Karpas-422 (cell line): ENCODE measurements around the gene ZNF775. TPM values are rescaled to one million over a fixed set of nuclear protein-coding genes. Genes with fewer than 3 reads are reported as not detected.
A peak's percentile ranks its signal among the peaks of the same experiment; 100 is the strongest.

Experiments
- DNase-seq: peaks from one replicate; pipeline ENCODE4 v3.0.0-alpha.2; 2015
- H2AFZ ChIP-seq: fragments of 200-600 bp; sonication (generic); 2 replicates; pipeline ENCODE4 v1.6.1; 2014; ENCODE audit warnings: antibody characterized with exemption, low read length, mixed read lengths
- H3K27ac ChIP-seq: fragments of 200-600 bp; sonication (generic); 2 replicates; pipeline ENCODE4 v1.5.1; 2014; ENCODE audit warnings: mild to moderate bottlenecking, low read length, moderate library complexity
- H3K27me3 ChIP-seq: fragments of 200-600 bp; sonication (generic); 2 replicates; pipeline ENCODE4 v1.6.1; 2014; ENCODE audit warnings: low read length, mixed read lengths
- H3K36me3 ChIP-seq: fragments of 200-600 bp; sonication (generic); 2 replicates; pipeline ENCODE4 v1.6.1; 2014; ENCODE audit warnings: low read length, mixed read lengths; ENCODE audit not compliant: insufficient read depth
- H3K4me1 ChIP-seq: fragments of 200-600 bp; sonication (generic); 2 replicates; pipeline ENCODE4 v1.6.1; 2014; ENCODE audit warnings: mild to moderate bottlenecking, low read length, mixed read lengths
- H3K4me2 ChIP-seq: fragments of 200-600 bp; sonication (generic); 2 replicates; pipeline ENCODE4 v1.6.1; 2014; ENCODE audit warnings: low read length, low read depth, mild to moderate bottlenecking; ENCODE audit not compliant: poor library complexity, severe bottlenecking
- H3K4me3 ChIP-seq: fragments of 200-600 bp; sonication (generic); 2 replicates; pipeline ENCODE4 v1.5.1; 2014; ENCODE audit warnings: mild to moderate bottlenecking, antibody characterized with exemption, low read length, mixed read lengths
- H3K79me2 ChIP-seq: fragments of 200-600 bp; sonication (generic); 2 replicates; pipeline ENCODE4 v1.6.1; 2014; ENCODE audit warnings: mild to moderate bottlenecking, low read length, mixed read lengths
- H3K9ac ChIP-seq: fragments of 200-600 bp; sonication (generic); 2 replicates; pipeline ENCODE4 v1.6.0; 2014; ENCODE audit warnings: low read length
- H3K9me2 ChIP-seq: fragments of 200-600 bp; sonication (generic), shearing (Covaris generic); replicated peaks from 2 replicates; pipeline ENCODE4 v1.6.0; 2014; ENCODE audit warnings: mild to moderate bottlenecking, low read length, moderate library complexity; ENCODE audit not compliant: insufficient read depth
- H3K9me3 ChIP-seq: fragments of 300-700, 200-600 bp; sonication (generic); 2 replicates; pipeline ENCODE4 v1.6.1; 2014; ENCODE audit warnings: low read length, mixed read lengths
- H4K20me1 ChIP-seq: fragments of 200-600 bp; sonication (generic); 2 replicates; pipeline ENCODE4 v1.6.1; 2014; ENCODE audit warnings: mild to moderate bottlenecking, antibody characterized with exemption, low read length, low read depth; ENCODE audit not compliant: insufficient read depth
- total RNA-seq: library from RNA; depleted of rRNA; stranded (reverse); fragments of >200 nt; shearing (Covaris generic); gene quantifications from 2 replicates; pipeline ENCODE4 v1.2.3, GENCODE V29; 2014; ENCODE audit warnings: low replicate concordance; rRNA removed

ZNF775 gene
- total RNA-seq: 1.5 and 4.7 TPM in 2 replicates

DNA sequence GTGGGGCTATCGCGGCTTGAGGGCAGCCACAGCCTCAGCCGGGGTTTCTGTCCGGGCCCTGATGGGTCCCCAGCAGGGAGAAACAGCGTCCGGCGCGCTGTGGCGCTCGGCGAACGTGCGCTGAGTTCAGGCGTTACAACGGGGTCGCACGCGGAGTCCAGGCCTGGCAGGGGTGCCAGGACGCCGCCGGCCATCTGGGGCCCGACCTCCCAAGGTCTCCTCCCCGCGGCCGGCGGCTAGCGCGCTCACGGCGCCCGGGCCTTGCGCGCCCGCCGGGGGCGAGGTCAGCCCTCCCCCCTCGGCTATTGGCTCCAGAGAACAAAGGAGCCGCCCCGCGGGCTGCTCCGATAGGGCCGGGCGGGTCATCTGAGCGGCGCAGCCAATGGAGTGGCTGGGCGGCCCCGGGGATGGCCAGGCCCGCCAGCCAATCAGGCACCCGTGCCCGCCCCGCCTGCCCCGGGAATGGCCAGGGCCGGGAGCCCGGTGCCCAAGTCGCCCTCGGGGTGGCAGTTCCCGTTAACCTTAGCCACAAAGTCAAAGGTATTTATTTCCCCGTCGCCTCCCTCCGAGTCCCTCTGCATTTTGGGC, at the start of gene ZNF775:
TSS of gene ZNF775 (plus strand) at position 478 of the 588 bp plus-strand sequence. CDS start 9,141 bp downstream, outside the sequence.
- Histone ChIP-seq H3K4me1 (peaks cover 42% of the 10 kb centered on the region), H4K20me1 (peaks cover 9% of the 10 kb centered on the region; the same call in 1 of the 2 replicates), H3K4me2 (peak within 1 kb of the TSS; percentile 81), H3K79me2 (no peaks in the 10 kb centered on the region), H3K9ac (peak within 1 kb of the TSS; percentile 83), H3K9me3 (no peaks in the 10 kb centered on the region), H3K4me3 (peak within 1 kb of the TSS; percentile 81), H3K27me3 (no peaks in the 10 kb centered on the region), H3K36me3 (peaks cover 3% of the 10 kb centered on the region), H2AFZ (peak within 1 kb of the TSS; percentile 88; the same call in 1 of the 2 replicates), H3K27ac (peak within 1 kb of the TSS; percentile 53; the same call in 1 of the 2 replicates), H3K9me2 (no peaks in the 10 kb centered on the region)
- peak; percentile 97 for DNase-seq

DNA sequence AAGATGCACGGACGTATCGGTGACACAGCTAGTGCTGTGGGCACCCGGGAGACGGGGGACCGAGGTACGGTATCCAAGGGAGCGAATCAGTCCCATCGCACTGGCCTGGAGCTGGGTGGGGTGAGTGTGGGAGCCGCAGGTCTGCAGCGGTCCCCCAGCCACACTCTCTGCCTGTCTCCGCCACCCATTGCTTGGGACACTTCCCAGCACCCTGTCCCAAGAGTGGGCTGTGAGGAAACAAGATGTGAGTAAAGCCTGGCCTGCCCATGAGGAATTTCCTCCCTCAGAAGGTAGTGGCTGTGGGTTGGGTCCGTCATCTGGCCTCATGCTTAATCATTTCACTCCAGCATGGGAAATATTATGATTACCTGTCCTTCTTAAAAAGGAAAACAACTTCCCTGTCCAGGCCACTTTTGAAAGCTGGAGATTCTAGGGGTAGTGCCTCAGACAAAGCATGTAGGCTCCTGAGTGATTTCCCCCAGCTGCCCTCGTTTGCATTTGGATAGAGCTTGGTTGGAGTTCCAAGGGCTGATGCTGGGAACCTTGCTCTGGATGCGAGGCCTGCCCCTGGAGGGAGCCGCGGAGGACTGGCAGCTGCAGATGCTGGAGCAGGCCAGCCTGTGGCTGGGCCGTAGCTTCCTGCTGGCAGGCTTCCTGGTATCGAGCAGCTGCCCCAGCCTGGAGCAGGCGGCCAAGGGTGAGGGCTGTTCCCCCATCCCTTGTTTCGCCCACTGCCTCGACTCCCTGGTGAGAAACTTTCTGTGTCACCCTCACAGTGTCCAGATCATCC, 49.6 kb upstream of the ZNF775 start:
- Histone ChIP-seq H2AFZ (no peak overlapping the region), H3K9me3 (no peaks in the 10 kb centered on the region), H3K4me3 (no peak overlapping the region), H3K4me2 (no peak overlapping the region), H3K4me1 (peaks cover 2% of the 10 kb centered on the region), H3K9me2 (no peaks in the 10 kb centered on the region), H3K9ac (no peak overlapping the region), H4K20me1 (no peaks in the 10 kb centered on the region), H3K27ac (no peak overlapping the region), H3K79me2 (peaks cover 7% of the 10 kb centered on the region), H3K27me3 (no peaks in the 10 kb centered on the region), H3K36me3 (no peaks in the 10 kb centered on the region)
- no peak for DNase-seq

DNA sequence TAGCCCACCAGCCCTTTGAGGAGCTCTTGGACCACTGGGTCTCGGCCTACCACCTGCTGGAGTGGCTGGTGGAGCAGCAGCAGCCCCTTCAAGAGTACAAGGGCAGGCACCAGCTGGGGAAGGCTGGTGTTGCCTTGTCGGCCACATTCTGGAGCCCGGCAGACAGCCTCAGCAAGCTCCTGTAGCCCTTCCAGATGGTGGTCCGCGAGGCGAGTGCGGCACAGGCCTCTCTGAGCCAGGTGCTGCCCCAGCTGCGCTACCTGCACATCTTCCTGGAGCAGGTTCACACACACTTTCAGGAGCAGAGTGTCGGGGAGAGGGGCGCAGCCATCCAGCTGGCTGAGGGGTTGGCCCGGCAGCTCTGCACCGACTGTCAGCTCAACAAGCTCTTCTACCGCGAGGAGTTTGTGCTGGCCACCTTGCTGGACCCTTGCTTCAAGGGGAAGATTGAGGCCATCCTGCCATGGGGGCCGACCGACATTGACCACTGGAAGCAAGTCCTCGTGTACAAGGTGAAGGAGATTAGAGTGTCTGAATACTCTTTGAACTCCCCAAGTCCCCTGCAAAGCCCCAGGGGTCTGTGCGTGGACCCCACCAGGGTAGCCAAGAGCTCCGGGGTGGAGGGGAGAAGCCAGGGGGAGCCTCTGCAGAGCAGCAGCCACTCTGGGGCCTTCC, 48.8 kb upstream of the ZNF775 start:
- Histone ChIP-seq H3K9me2 (no peaks in the 10 kb centered on the region), H3K9me3 (no peaks in the 10 kb centered on the region), H3K9ac (no peak overlapping the region), H3K27ac (no peak overlapping the region), H4K20me1 (no peaks in the 10 kb centered on the region), H3K79me2 (no peaks in the 10 kb centered on the region), H2AFZ (no peak overlapping the region), H3K4me2 (no peak overlapping the region), H3K4me3 (no peak overlapping the region), H3K36me3 (no peaks in the 10 kb centered on the region), H3K27me3 (no peaks in the 10 kb centered on the region), H3K4me1 (no peaks in the 10 kb centered on the region)
- no peak for DNase-seq

DNA sequence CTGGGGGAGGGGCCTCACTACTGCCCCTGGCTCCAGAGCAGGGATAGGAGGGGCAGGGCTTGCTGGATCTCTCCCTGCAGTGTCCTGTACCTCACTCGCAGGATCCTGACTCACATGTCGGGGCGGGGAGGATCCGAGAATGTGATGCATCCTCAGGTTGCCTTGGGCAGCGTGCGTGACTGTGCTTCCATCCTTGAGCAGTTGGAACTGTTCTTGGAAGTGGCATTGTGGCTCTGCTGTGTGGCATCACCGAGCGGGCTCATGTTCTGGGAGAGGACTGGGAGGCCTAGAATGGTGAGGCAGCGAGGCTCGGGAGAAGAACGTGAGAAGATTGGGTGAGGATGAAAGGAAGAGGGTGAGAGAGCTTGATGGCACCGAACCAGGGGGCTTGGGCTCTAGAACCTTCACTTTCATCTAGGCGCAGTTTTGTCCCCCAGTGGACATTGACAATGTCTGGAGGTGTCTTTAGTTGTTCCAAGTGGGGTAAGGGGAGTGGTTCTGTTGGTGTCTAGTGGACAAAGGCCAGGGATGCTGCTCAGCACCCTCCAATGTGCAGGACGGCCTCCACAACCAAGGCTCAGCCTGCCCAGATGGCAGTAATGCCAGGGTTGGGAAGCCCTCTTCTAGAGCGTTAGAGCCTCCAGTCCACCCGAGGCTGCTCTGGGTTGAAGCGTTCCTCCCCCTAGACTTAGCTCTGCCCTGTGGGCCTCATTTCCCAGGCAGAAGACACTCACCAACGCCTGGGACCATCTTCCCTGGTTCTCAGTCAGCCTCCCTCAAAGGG, 46.1 kb upstream of the ZNF775 start:
- no peaks in the 10 kb centered on the region for H3K27me3 ChIP-seq
- no peak for DNase-seq
- no peak overlapping the region for H3K4me2 ChIP-seq
- H3K27ac ChIP-seq: no peak overlapping the region
- no peaks in the 10 kb centered on the region for H3K4me1 ChIP-seq
- H3K4me3 ChIP-seq: no peak overlapping the region
- H2AFZ ChIP-seq: no peak overlapping the region
- no peaks in the 10 kb centered on the region for H3K36me3 ChIP-seq
- no peaks in the 10 kb centered on the region for H4K20me1 ChIP-seq
- H3K9ac ChIP-seq: no peak overlapping the region
- no peaks in the 10 kb centered on the region for H3K79me2 ChIP-seq
- H3K9me2 ChIP-seq: no peaks in the 10 kb centered on the region
- H3K9me3 ChIP-seq: no peaks in the 10 kb centered on the region

DNA sequence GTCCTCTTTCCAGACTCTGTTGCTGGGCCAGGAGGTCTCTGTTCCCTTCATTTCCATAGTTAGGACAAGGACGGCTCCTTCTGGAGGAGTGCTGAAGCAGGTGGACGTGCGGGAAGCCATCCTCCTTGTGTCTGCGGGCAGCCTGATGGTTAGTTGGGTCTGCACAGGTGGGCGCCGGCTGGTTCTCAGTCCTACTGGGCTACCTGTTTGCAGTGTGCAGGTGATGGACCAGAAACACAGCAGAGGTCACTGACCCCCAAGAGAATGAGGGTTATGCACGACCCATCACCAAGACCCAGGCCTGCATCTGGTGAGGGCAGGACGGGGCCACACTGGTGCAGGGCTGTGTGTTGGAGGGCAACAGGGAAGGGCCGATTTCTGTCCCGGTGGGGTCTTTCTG, 45.5 kb upstream of the ZNF775 start:
- Histone ChIP-seq H3K27ac (no peak overlapping the region), H3K27me3 (no peaks in the 10 kb centered on the region), H3K4me1 (no peaks in the 10 kb centered on the region), H2AFZ (no peak overlapping the region), H3K79me2 (no peaks in the 10 kb centered on the region), H3K9me2 (no peaks in the 10 kb centered on the region), H3K4me3 (no peak overlapping the region), H3K4me2 (no peak overlapping the region), H3K9me3 (no peaks in the 10 kb centered on the region), H3K36me3 (no peaks in the 10 kb centered on the region), H3K9ac (no peak overlapping the region), H4K20me1 (no peaks in the 10 kb centered on the region)
- DNase-seq: no peak

DNA sequence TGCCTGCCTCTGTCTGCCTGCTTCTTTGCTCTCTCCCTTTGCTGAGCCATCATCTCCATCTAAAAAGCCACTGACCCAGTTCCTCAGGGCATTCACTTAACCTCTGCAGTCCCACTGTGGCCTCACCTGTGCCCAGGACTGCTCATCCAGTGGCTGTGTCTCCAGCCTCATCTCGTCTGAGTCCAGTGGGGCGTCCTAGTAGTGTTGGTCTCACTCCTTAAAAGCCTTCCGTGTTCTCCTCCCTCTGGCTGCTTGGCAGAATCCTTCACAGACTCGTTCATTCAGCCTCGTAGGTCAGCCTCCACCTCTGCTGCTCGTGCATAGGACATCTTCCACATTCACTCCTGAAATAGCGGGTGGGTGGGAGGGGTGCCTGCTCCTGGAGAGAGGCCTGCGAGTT, 45.0 kb upstream of the ZNF775 start:
- no peaks in the 10 kb centered on the region for H4K20me1 ChIP-seq
- no peaks in the 10 kb centered on the region for H3K36me3 ChIP-seq
- no peaks in the 10 kb centered on the region for H3K27me3 ChIP-seq
- H3K4me1 ChIP-seq: no peaks in the 10 kb centered on the region
- no peak overlapping the region for H3K9ac ChIP-seq
- no peak overlapping the region for H2AFZ ChIP-seq
- no peaks in the 10 kb centered on the region for H3K79me2 ChIP-seq
- no peak for DNase-seq
- no peak overlapping the region for H3K4me2 ChIP-seq
- H3K4me3 ChIP-seq: no peak overlapping the region
- no peaks in the 10 kb centered on the region for H3K9me2 ChIP-seq
- no peaks in the 10 kb centered on the region for H3K9me3 ChIP-seq
- no peak overlapping the region for H3K27ac ChIP-seq

DNA sequence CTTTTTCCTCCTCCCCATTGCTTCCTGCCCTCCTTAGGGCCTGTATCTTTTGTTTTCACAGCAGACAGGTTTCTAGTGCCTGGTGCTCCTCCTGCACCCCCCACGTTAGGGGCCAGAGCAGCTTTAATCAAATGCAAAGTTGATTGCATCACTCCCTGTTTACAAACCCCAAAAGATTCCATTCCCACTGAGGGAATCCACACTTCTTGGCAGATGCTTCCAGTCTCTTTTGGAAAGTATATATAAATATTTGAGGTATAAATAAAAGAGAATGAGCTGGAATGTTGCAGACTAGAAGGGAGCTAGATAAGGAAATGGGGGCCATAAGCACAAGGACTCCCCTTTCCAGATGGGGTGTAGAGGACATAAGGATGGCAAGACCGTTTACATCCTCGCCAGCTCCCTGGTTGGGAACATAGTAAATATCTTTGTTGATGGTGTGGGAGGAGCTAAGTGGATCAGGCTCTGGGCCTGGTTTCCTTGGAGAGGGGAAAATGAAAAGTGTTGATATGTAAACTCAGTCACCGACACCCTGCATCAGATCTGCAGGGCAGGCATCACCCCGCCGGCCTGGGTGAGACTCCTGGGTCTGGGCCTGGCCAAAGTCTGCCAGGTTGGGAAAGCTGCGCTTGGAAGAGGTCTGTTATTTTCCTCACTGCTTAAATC, 43.9 kb upstream of the ZNF775 start:
- H3K4me2 ChIP-seq: no peak overlapping the region
- H3K9me2 ChIP-seq: no peaks in the 10 kb centered on the region
- no peaks in the 10 kb centered on the region for H3K27me3 ChIP-seq
- H4K20me1 ChIP-seq: no peaks in the 10 kb centered on the region
- H3K79me2 ChIP-seq: no peaks in the 10 kb centered on the region
- no peaks in the 10 kb centered on the region for H3K36me3 ChIP-seq
- H2AFZ ChIP-seq: no peak overlapping the region
- no peak overlapping the region for H3K4me3 ChIP-seq
- H3K27ac ChIP-seq: no peak overlapping the region
- no peaks in the 10 kb centered on the region for H3K9me3 ChIP-seq
- H3K4me1 ChIP-seq: no peaks in the 10 kb centered on the region
- H3K9ac ChIP-seq: no peak overlapping the region
- no peak for DNase-seq
